NCI-H187 (cell line): Measurements from ENCODE around the gene RAPGEF5.

Experiments used
- DNase-seq, 2 experiments: peaks; one replicate each; lab custom pipeline; 2025; lab: John Stamatoyannopoulos, UW

RAPGEF5 gene, protein sequence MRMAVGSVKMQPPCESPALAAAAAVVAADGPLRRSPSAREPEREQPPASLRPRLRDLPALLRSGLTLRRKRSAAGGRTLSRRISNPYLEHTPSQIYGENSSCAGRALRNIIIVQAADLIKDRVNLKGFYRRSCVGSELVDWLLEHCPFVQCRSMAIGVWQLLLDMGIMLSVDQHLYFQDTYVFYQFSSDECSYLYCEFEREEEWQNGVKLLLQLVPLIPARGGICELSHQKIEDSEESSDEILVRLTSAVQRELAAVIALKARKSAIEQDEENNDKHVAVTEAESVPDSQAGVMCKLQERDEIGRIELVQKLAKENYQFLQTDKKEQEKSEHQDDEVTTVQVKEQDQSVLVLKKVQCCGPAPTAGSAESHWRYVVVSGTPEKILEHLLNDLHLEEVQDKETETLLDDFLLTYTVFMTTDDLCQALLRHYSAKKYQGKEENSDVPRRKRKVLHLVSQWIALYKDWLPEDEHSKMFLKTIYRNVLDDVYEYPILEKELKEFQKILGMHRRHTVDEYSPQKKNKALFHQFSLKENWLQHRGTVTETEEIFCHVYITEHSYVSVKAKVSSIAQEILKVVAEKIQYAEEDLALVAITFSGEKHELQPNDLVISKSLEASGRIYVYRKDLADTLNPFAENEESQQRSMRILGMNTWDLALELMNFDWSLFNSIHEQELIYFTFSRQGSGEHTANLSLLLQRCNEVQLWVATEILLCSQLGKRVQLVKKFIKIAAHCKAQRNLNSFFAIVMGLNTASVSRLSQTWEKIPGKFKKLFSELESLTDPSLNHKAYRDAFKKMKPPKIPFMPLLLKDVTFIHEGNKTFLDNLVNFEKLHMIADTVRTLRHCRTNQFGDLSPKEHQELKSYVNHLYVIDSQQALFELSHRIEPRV

DNA sequence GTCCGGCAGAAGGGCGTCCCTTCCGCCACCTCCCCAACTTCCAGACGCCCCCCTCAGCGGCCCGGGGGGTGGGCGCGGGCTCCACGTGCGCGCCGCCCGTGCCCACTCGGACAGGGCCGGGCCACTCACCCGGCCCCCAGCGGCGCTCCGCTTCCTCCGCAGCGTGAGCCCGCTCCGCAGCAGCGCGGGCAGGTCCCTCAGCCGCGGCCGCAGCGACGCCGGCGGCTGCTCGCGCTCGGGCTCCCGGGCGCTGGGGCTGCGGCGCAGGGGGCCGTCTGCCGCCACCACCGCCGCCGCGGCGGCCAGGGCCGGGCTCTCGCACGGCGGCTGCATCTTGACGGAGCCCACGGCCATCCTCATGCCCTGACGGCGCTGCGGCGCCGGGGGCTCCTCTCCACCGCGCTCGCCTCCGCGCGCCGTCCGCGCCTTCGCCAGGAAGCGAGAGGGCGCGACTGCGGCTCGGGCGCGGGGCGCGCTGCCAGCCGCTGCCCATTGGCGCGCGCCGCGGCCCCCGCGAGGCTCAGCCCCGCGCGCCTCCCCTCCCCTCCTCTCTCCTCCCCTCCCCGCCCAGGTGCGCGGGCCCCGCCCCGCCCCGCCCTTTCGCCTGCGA, at the start of gene RAPGEF5:
TSS of gene RAPGEF5 (minus strand) at position 454 of the 610 bp plus-strand sequence. CDS start at position 360, 94 bp downstream.
- peak in 1 of 2 experiments; percentile 21 for DNase-seq

GRCh38 chr7:22406715-22407114, 49.8 kb upstream of the RAPGEF5 start:
- DNase-seq: no peak

- DNase-seq: no peak
Observed at GRCh38 chr7:22404421-22405023, 47.6 kb upstream of the RAPGEF5 start.

GRCh38 chr7:22403344-22403743, 46.4 kb upstream of the RAPGEF5 start:
- DNase-seq: no peak

- DNase-seq: no peak
Observed at GRCh38 chr7:22402250-22402649, 45.3 kb upstream of the RAPGEF5 start.

GRCh38 chr7:22400936-22401553, 44.1 kb upstream of the RAPGEF5 start:
- DNase-seq: no peak

- no peak for DNase-seq
Observed at GRCh38 chr7:22400150-22400814, 43.3 kb upstream of the RAPGEF5 start.

DNA sequence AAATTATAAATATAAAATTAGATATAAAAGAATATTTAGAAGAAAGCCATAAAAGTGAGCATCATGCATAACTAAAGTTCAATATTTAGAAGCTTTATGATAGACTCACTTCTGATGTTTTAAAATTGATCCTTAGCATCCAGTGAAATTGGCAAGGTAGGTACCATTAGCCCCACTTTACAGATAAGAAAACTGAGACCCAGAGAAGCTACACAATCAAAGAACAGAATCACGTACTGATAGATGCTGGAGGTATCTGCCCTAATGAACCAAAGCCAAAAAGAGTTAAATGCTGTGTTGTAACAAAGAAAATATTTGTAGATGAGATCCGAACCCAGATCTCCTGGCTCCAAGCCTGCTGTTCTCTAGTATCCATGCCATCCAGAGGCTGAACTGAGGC, 42.6 kb upstream of the RAPGEF5 start:
- DNase-seq: no peak

DNA sequence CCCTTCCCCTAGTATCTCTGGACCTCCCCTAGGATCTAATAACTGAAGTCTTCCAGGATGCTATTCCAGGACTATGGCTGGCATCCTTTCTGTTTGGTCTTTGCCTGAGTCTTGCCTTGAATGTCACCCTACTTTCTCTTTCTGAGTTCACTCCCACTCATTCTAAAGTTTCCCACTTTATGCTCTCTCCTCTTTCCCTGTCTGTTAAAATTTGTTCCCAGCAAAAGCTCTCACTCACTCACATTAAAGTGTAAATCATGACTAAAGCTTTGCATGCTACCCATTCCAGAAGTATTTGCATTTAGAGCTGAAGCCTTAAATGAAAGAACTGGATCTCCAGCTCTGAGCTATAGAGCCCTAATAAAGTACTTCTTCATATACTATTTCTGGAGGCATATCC, 42.1 kb upstream of the RAPGEF5 start:
- no peak for DNase-seq

DNA sequence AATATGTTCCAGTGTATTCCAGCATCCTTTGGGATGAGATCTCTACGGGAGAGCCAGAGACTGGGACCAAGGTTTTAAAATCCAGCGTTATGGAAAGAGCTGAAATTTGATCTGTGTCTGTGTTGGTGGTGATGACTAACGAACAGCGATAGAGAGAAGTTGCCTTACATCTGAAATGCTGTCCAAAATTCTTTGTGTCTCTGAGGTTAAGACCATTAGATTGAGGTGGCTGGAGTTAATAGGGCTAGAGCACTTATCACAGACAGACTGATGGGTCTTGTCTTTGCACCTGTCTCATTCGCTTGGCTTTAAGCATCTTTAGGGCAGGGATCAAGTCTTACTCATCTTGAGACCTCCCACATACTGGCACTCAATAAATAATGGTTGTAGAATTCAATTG, 41.0 kb upstream of the RAPGEF5 start:
- peak in 1 of 2 experiments; percentile 15 for DNase-seq

- DNase-seq: no peak
Observed at GRCh38 chr7:22395222-22395621, 38.3 kb upstream of the RAPGEF5 start.

DNA sequence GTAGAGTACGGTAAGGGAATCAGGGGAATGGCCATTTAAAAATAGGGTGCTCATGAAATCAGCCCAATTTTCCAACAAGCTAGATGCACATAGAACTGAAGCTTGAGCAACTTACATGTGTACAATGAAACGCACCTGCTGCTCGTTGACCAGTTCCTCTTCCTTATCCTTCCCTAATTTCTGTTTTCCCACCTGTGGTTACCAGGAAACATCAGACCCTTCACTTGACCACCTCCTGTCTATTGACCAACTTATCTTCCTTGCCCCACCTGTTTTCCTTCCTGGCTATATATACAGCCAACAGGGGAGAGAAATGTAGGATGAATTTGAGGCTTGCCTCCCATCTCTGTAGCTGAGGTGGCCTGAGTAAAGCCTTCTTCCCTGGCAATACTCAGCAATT, 37.8 kb upstream of the RAPGEF5 start:
- DNase-seq: no peak

DNA sequence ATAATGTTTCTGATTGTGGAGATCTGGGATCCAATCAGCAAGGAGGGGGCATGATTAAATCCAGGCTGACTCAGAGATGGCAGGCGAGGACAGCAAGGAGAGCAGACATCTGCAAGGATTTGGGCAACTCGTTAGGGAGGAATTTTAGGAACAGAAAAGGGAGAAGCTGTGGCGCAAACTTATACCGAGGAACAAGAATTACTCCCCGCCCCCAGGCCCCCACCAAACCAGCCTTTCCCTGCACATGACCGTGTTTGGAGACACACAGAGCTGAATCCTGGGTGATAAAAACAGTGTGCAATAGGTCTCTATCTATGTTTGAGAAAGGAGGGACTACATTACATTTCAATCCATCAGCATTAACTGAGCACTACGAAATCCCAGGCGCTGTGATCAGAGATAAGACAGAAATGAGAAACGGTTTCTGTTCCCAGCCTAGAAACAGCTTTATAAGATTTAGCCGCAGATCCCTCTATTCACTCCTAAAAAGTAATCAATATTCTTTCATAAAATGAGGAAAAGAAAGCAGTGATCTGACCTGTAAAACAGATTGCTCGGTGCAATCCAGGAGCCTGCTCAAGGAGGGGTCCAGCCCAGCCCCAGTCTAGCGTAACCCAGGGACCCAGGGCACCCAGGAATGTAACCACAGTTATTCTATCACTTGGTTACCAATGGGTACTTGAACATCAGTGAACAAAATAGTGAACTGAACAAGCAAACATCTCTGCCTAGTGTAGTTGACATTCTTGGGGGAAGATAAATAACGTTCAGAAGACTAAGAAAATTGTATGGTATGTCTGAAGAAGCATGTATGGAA, 37.2 kb upstream of the RAPGEF5 start:
- no peak for DNase-seq

- no peak for DNase-seq
Observed at GRCh38 chr7:22390516-22390915, 33.6 kb upstream of the RAPGEF5 start.

GRCh38 chr7:22389892-22390291, 32.9 kb upstream of the RAPGEF5 start:
- DNase-seq: no peak

GRCh38 chr7:22387583-22387982, 30.6 kb upstream of the RAPGEF5 start:
- no peak for DNase-seq

DNA sequence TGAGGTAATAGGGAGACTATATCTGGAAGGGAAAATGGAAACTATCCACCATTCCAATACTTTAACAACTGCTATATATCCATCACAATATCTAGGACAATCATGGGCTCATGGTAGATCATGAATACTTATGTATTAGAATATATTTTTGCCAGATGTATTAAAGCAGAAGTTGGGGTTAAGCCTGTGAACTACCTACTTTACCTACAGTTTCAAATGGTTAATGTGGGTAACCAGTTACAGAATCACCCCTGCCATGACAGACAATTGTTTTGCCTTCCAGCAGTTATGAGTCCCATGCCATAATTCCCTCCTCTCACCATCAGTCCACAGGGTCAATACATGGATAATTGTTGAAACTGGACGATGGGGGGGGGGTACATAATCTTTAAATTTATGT, 29.9 kb upstream of the RAPGEF5 start:
- DNase-seq: no peak

- DNase-seq: no peak
Observed at GRCh38 chr7:22386206-22386858, 29.4 kb upstream of the RAPGEF5 start.

GRCh38 chr7:22385326-22385725, 28.4 kb upstream of the RAPGEF5 start:
- no peak for DNase-seq

DNA sequence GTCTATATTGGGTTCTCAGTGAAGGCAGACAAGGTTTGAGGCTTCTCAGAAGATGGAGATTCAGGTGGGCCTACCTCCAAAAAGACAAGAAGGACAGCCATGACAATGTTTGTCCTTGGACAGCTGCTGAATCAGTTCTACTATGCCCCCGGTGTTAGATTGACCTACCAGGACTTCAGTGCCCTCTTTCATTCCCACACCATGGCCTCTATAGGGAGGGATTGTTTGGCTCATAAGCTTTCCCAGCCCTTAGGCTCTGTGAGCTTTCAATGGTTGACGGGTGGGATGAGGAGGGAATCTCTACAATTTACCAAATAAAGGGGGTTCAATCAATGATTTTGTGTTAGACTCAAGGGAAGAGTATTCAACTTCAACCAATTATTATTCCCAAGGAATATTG, 23.4 kb upstream of the RAPGEF5 start:
- no peak for DNase-seq
